Lung microvascular endothelial cell (primary cell): ENCODE data around the gene ITGA6. TPM values are rescaled to one million over a fixed set of nuclear protein-coding genes. Genes with fewer than 3 reads are reported as not detected.

ENCODE experiments used
- total RNA-seq: library from RNA; depleted of rRNA; stranded (reverse); fragments of >200 nt; gene quantifications from 2 replicates; pipeline ENCODE4 v1.2.1, GENCODE V29; 2014

Gene ITGA6
- total RNA-seq, 1 donor from 2014 or later, result 91.1 TPM

Other genes with a start within 250 kb of the ITGA6 start
- gene PDK1, start 128.5 kb downstream of the ITGA6 start, total RNA-seq, result 4.6 and 5.2 TPM in 2 replicates